Activated B cell treated with CpG ODN at 0.5 μM for 24 hours (primary cell): ENCODE measurements around the gene TMEM178B. TPM values are rescaled to one million over a fixed set of nuclear protein-coding genes. Genes with fewer than 3 reads are reported as not detected.

Experiments used
- ATAC-seq: fragments of 200-7000 bp; cut with Tn5 transposase; one replicate; pipeline ENCODE4 v1.10.0; 2021; ENCODE audit warnings: low read depth, mild to moderate bottlenecking, moderate library complexity
- CTCF ChIA-PET: fragments of 350-600 bp; sonication (Branson Sonifier 250); formaldehyde crosslinking; loops from one replicate; lab custom pipeline; 2021; ENCODE audit warnings: antibody characterized with exemption; lab: Charles Lee
- POLR2A ChIA-PET: fragments of 350-600 bp; sonication (Branson Sonifier 250); formaldehyde crosslinking; loops from one replicate; lab custom pipeline; 2021; ENCODE audit warnings: antibody characterized with exemption; lab: Charles Lee
- DNase-seq: peaks from one replicate; pipeline ENCODE4 v3.0.0; 2022
- H3K27ac Mint-ChIP-seq: one replicate; pipeline ENCODE4 v1.8.0; 2020; ENCODE audit warnings: mixed read lengths
- H3K27me3 Mint-ChIP-seq: one replicate; pipeline ENCODE4 v1.8.0; 2021; ENCODE audit warnings: mixed read lengths
- H3K36me3 Mint-ChIP-seq: one replicate; pipeline ENCODE4 v1.8.0; 2021; ENCODE audit warnings: low read depth, mixed read lengths
- H3K4me1 Mint-ChIP-seq: one replicate; pipeline ENCODE4 v1.8.0; 2021; ENCODE audit warnings: mixed read lengths
- H3K4me3 Mint-ChIP-seq: one replicate; pipeline ENCODE4 v1.8.0; 2020; ENCODE audit warnings: mild to moderate bottlenecking, mixed read lengths
- H3K9me3 Mint-ChIP-seq: one replicate; pipeline ENCODE4 v1.8.0; 2020; ENCODE audit warnings: mixed read lengths
- intact Hi-C: fragments of 100-400 bp; cut with micrococcal nuclease; formaldehyde crosslinking; loops from one replicate; pipeline ENCODE4 v1.15.1; 2024
- total RNA-seq: library from RNA; stranded (reverse); gene quantifications from 2 replicates; pipeline ENCODE4 v1.2.3, GENCODE V29; 2022
- TF ChIP-seq, protein P1 (sequence below): fragments of 200-600 bp; IDR thresholded peaks from one replicate; pipeline ENCODE4 v1.8.0; 2022; ENCODE audit warnings: antibody characterized with exemption, mild to moderate bottlenecking

TMEM178B gene
- total RNA-seq, 1 donor from 2014 or later: 0.49 TPM

DNA sequence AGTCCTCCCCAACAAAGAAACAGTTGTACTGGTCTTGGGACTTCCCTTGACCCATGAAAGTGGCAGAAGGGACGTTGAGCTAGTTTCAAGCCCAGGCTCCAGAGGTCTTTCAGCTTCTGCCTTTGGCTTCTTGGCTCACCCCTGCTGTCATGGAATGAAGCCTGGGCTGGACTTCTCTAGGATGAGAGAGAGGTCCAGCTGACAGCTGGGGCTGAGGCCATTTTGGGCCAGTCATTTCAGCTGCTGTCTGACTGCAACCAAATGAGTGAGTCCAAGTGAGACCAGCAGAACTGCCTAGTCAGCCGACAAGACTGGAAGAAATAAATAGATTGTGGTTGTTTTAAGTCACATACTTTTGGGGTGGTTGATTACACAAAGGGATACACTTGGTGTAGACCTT, 76.6 kb downstream of the TMEM178B start:
- Mint-ChIP-seq H3K36me3 (no peaks in the 10 kb centered on the region), H3K9me3 (no peaks in the 10 kb centered on the region), H3K4me1 (no peaks in the 10 kb centered on the region), H3K27ac (no peak overlapping the region), H3K27me3 (peaks cover 3% of the 10 kb centered on the region), H3K4me3 (no peak overlapping the region)
- intact Hi-C loops: no loop called here
- ChIA-PET CTCF (no interaction called here), POLR2A (no interaction called here)
- DNase-seq (no peak), ATAC-seq (no peak)
- TF ChIP-seq, protein P1, sequence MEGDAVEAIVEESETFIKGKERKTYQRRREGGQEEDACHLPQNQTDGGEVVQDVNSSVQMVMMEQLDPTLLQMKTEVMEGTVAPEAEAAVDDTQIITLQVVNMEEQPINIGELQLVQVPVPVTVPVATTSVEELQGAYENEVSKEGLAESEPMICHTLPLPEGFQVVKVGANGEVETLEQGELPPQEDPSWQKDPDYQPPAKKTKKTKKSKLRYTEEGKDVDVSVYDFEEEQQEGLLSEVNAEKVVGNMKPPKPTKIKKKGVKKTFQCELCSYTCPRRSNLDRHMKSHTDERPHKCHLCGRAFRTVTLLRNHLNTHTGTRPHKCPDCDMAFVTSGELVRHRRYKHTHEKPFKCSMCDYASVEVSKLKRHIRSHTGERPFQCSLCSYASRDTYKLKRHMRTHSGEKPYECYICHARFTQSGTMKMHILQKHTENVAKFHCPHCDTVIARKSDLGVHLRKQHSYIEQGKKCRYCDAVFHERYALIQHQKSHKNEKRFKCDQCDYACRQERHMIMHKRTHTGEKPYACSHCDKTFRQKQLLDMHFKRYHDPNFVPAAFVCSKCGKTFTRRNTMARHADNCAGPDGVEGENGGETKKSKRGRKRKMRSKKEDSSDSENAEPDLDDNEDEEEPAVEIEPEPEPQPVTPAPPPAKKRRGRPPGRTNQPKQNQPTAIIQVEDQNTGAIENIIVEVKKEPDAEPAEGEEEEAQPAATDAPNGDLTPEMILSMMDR: no peak

DNA sequence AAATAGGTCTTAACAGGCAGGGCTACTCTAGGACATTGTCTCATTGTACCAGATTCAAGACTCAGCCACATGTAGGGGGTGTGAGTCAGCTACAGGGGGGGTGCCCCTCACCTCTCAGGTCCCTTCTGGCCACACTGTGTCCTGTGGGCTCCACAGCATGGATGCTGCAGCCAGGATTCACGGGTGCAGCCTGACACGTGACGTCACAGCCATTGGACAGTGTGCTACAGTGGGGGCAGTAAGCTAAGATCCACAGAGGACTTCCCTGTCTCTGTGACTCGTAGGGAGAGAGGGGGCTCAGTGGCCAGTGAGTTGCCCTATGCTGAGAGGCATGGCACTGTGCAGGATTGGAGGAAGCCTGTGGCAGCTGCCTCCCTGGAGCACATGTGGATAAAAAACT, 77.9 kb downstream of the TMEM178B start:
- intact Hi-C loops: no loop called here
- Mint-ChIP-seq H3K27me3 (peaks cover 3% of the 10 kb centered on the region), H3K9me3 (no peaks in the 10 kb centered on the region), H3K4me3 (no peak overlapping the region), H3K4me1 (no peaks in the 10 kb centered on the region), H3K27ac (no peak overlapping the region), H3K36me3 (no peaks in the 10 kb centered on the region)
- no peak for ATAC-seq
- POLR2A ChIA-PET: no interaction called here
- no peak for DNase-seq
- TF ChIP-seq, protein P1: no peak
- CTCF ChIA-PET: no interaction called here

DNA sequence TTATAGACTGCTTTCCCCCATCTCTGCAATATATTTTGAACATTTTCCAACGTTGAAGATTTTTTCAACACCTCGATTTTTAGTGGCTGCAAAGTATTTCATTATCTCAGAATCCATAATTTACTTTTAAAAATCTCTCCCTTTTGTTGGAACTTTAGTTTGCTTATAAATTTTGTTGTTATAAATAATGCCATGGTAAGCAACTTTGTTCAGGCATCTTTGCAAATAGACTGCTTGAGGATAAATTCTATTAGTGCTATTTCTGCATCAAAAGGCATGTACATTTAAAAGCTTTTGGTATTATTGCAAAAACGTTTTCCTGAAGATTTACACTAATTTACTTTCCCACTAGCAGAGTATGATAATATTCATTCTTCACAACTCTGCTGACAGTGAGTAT, 79.4 kb downstream of the TMEM178B start:
- no peaks in the 10 kb centered on the region for H3K9me3 Mint-ChIP-seq
- TF ChIP-seq, protein P1: no peak
- POLR2A ChIA-PET: no interaction called here
- CTCF ChIA-PET: no interaction called here
- peaks cover 9% of the 10 kb centered on the region for H3K4me1 Mint-ChIP-seq
- intact Hi-C loops: no loop called here
- no peak overlapping the region for H3K27ac Mint-ChIP-seq
- no peaks in the 10 kb centered on the region for H3K36me3 Mint-ChIP-seq
- DNase-seq (no peak), ATAC-seq (no peak)
- no peak overlapping the region for H3K4me3 Mint-ChIP-seq
- peaks cover 3% of the 10 kb centered on the region for H3K27me3 Mint-ChIP-seq

DNA sequence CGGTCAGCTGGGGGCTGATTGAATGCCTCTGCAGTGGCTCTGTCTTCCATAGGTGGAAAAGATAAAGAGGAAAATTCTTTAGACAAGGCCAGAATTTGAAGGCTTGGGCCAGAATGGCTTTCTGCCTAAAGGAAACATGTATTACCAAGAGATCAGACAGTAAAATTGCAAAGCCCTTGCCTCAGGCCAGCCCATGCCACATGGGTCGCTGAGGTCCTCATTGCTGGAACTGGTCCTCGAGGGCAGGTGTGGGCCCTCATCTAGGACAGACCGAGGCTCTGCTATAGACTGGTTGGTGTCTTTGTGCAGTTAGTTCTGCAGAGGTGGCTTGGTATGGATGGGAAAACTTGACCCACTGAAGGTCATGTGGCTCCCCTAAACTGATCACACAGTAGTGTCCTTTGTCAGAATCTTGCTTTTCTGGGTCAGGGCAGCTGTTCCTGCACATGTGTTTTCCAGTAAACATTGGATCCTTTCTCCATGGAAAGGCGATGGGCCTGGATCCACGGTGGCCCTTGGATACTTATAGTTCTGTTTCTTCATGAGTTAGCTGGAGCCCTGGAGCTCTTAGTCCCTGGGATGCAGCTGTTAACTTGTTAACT, 80.4 kb downstream of the TMEM178B start:
- H3K27me3 Mint-ChIP-seq: peaks cover 3% of the 10 kb centered on the region
- POLR2A ChIA-PET: no interaction called here
- no peak overlapping the region for H3K27ac Mint-ChIP-seq
- intact Hi-C loops: no loop called here
- H3K4me3 Mint-ChIP-seq: no peak overlapping the region
- ATAC-seq (no peak), DNase-seq (no peak)
- H3K9me3 Mint-ChIP-seq: no peaks in the 10 kb centered on the region
- CTCF ChIA-PET: no interaction called here
- H3K4me1 Mint-ChIP-seq: peaks cover 9% of the 10 kb centered on the region
- no peaks in the 10 kb centered on the region for H3K36me3 Mint-ChIP-seq
- TF ChIP-seq, protein P1: no peak

DNA sequence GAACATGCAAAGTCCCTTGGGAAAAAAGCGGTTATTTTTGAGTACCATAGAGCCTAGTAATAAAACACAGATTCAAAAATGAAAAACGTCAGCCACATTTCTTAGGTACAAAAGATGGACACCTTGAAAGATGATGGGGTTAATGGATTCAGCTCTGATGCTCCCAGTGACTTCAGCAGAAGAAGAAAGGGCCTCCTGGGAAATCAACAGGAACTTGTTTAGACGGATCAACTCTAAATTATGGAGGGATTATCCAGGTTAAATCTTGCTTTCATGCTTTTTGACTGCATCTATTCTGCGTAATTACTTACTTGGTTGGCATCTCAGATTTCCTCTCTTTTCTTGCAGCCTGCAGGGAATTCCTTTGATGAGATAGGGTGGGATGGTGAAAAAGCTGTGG, 82.5 kb downstream of the TMEM178B start:
- H3K36me3 Mint-ChIP-seq: no peaks in the 10 kb centered on the region
- H3K27ac Mint-ChIP-seq: no peak overlapping the region
- DNase-seq: no peak
- intact Hi-C loops: no loop called here
- peaks cover 9% of the 10 kb centered on the region for H3K4me1 Mint-ChIP-seq
- no peak overlapping the region for H3K4me3 Mint-ChIP-seq
- TF ChIP-seq, protein P1: no peak
- ChIA-PET CTCF (no interaction called here), POLR2A (no interaction called here)
- H3K27me3 Mint-ChIP-seq: peaks cover 2% of the 10 kb centered on the region
- no peaks in the 10 kb centered on the region for H3K9me3 Mint-ChIP-seq
- ATAC-seq: no peak
